GM23338 (cell line): Measurements from ENCODE around the gene HIBADH.

ENCODE experiments used
- EZH2 ChIP-seq: fragments of 200-600 bp; sonication (generic); IDR thresholded peaks from one replicate; pipeline ENCODE4 v1.8.0; 2017; ENCODE audit warnings: antibody characterized with exemption, mild to moderate bottlenecking, low read depth; ENCODE audit not compliant: unreplicated experiment
- POLR2AphosphoS5 ChIP-seq: IDR thresholded peaks from 2 replicates; pipeline ENCODE4 v1.6.1; 2016; ENCODE audit warnings: antibody characterized with exemption, low read depth
- TF ChIP-seq, protein P1 (sequence below), 2 experiments: fragments of 200-600 bp in 1 of 2; sonication (generic) in 1 of 2; conservative IDR thresholded peaks; 2 replicates each; pipeline versions ENCODE4 v1.5.1 to v1.6.1; 2016 to 2017; ENCODE audit warnings: antibody characterized with exemption in 2 of 2, low read depth in 2 of 2, mild to moderate bottlenecking in 2 of 2, moderate library complexity in 1 of 2

DNA sequence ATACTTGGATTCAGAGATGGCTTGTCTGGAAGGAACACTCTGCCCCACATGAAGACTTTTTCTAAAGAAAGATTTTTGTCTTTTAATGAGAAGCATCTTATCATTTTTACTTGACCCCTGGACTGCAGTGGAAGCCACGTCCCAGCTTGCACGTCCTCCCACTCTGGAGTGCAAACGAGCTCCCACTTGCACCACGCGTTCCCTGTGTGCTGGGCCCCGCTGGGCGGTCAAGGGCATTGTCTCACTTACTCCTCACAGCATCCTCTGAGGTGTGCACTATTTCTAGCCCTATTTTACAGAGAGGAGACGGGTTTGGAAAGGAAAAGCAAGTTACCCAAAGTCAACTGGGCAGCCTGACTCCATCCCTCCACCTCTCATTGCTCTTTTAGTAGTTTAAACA, 175.2 kb downstream of the HIBADH start:
- TF ChIP-seq, protein P1, sequence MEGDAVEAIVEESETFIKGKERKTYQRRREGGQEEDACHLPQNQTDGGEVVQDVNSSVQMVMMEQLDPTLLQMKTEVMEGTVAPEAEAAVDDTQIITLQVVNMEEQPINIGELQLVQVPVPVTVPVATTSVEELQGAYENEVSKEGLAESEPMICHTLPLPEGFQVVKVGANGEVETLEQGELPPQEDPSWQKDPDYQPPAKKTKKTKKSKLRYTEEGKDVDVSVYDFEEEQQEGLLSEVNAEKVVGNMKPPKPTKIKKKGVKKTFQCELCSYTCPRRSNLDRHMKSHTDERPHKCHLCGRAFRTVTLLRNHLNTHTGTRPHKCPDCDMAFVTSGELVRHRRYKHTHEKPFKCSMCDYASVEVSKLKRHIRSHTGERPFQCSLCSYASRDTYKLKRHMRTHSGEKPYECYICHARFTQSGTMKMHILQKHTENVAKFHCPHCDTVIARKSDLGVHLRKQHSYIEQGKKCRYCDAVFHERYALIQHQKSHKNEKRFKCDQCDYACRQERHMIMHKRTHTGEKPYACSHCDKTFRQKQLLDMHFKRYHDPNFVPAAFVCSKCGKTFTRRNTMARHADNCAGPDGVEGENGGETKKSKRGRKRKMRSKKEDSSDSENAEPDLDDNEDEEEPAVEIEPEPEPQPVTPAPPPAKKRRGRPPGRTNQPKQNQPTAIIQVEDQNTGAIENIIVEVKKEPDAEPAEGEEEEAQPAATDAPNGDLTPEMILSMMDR (conservative IDR thresholded peaks at IDR 0.05; ENCODE audit: low read depth in 2 of 2) = no peak
- TF ChIP-seq POLR2AphosphoS5 (no peak), EZH2 (no peak)
